Neural progenitor cell (in vitro differentiated cells): ENCODE results near the gene CCDC80.

Experiments
- EZH2 ChIP-seq: fragments of 200-600 bp; sonication (generic); IDR thresholded peaks from 2 replicates; pipeline ENCODE4 v1.6.1; 2017; ENCODE audit warnings: antibody characterized with exemption, mild to moderate bottlenecking, moderate library complexity
- EZH2phosphoT487 ChIP-seq: fragments of 200-600 bp; sonication (generic); IDR thresholded peaks from 2 replicates; pipeline ENCODE4 v1.6.1; 2017; ENCODE audit warnings: antibody characterized with exemption
- TF ChIP-seq, protein P1 (sequence below): fragments of 200-600 bp; sonication (generic); IDR thresholded peaks from 2 replicates; pipeline ENCODE4 v1.5.1; 2017; ENCODE audit warnings: antibody characterized with exemption, mild to moderate bottlenecking

DNA sequence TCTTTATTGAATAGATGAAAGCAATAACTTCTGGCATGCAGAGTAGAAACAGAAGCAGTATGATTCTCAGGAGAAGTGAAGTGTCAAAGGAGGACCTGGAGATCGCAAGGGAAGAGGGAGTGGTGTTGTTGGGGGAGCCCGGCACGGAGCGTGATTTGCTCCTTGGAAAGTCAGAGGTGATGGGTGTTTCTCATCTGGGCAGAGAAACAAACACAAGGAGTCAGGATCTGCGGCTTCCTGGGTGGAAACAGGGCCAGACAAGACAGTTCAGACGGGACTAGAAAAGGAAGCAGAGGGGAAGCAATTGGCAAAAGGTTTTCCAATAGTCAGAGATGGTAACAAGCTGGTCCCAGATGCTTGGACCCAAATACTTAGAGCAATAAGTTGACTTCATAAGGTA lies 34.4 kb upstream of the CCDC80 start:
- TF ChIP-seq, protein P1, sequence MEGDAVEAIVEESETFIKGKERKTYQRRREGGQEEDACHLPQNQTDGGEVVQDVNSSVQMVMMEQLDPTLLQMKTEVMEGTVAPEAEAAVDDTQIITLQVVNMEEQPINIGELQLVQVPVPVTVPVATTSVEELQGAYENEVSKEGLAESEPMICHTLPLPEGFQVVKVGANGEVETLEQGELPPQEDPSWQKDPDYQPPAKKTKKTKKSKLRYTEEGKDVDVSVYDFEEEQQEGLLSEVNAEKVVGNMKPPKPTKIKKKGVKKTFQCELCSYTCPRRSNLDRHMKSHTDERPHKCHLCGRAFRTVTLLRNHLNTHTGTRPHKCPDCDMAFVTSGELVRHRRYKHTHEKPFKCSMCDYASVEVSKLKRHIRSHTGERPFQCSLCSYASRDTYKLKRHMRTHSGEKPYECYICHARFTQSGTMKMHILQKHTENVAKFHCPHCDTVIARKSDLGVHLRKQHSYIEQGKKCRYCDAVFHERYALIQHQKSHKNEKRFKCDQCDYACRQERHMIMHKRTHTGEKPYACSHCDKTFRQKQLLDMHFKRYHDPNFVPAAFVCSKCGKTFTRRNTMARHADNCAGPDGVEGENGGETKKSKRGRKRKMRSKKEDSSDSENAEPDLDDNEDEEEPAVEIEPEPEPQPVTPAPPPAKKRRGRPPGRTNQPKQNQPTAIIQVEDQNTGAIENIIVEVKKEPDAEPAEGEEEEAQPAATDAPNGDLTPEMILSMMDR = no peak
- TF ChIP-seq EZH2phosphoT487 (no peak), EZH2 (no peak)
